LNCAP (cell line): ENCODE measurements around the gene BCAS3.

ENCODE experiments used
- CTCF ChIP-seq: fragments of 450-650 bp; IDR thresholded peaks from 2 replicates; pipeline ENCODE4 v1.5.1; 2017; ENCODE audit warnings: mild to moderate bottlenecking

BCAS3 gene

GRCh38 chr17:61009663-61010062 is 332.0 kb downstream of the BCAS3 start:
- no peak for TF ChIP-seq CTCF

- no peak for TF ChIP-seq CTCF
Measured at GRCh38 chr17:61010661-61011170, 333.1 kb downstream of the BCAS3 start.

- TF ChIP-seq CTCF, result no peak
Measured at GRCh38 chr17:61011251-61011650, 333.6 kb downstream of the BCAS3 start.

GRCh38 chr17:61015966-61016365 is 338.3 kb downstream of the BCAS3 start:
- TF ChIP-seq CTCF, result no peak

GRCh38 chr17:61017317-61018006 is 339.8 kb downstream of the BCAS3 start:
- no peak for TF ChIP-seq CTCF

GRCh38 chr17:61018938-61019337 is 341.3 kb downstream of the BCAS3 start:
- no peak for TF ChIP-seq CTCF

- no peak for TF ChIP-seq CTCF
Measured at GRCh38 chr17:61023996-61024395, 346.3 kb downstream of the BCAS3 start.

- TF ChIP-seq CTCF, result no peak
Measured at GRCh38 chr17:61026818-61027217, 349.2 kb downstream of the BCAS3 start.
